IPS-20b (cell line): ENCODE data around the gene GLIPR1L1.
A peak's percentile ranks its signal among the peaks of the same experiment; 100 is the strongest.
"Not testable (repeated sequence)": the region's sequence is repeated elsewhere in the genome, so short reads cannot be mapped to it uniquely, and the experiment has no call there.

Experiments
- H3K27ac ChIP-seq: one replicate; pipeline ENCODE4 v1.5.1; 2013; ENCODE audit warnings: low read length
- H3K27me3 ChIP-seq: 2 replicates; pipeline ENCODE4 v1.6.1; 2013; ENCODE audit warnings: mild to moderate bottlenecking, low read length, inconsistent platforms; ENCODE audit not compliant: insufficient read depth
- H3K36me3 ChIP-seq: 2 replicates; pipeline ENCODE4 v1.6.1; 2013; ENCODE audit warnings: low read depth, mild to moderate bottlenecking, inconsistent platforms, low read length, moderate library complexity; ENCODE audit not compliant: insufficient read depth
- H3K4me1 ChIP-seq: 2 replicates; pipeline ENCODE4 v1.6.1; 2013; ENCODE audit warnings: mild to moderate bottlenecking, control low read depth, inconsistent platforms, low read length, moderate library complexity; ENCODE audit not compliant: insufficient read depth
- H3K4me3 ChIP-seq: 2 replicates; pipeline ENCODE4 v1.5.1; 2013; ENCODE audit warnings: mild to moderate bottlenecking, low read length, inconsistent platforms
- H3K9ac ChIP-seq: 2 replicates; pipeline ENCODE4 v1.6.1; 2013; ENCODE audit warnings: low read depth, mild to moderate bottlenecking, inconsistent platforms, low read length, moderate library complexity
- H3K9me3 ChIP-seq: 2 replicates; pipeline ENCODE4 v1.6.1; 2013; ENCODE audit warnings: mild to moderate bottlenecking, low read depth, low read length, inconsistent platforms; ENCODE audit not compliant: insufficient read depth

Gene GLIPR1L1

DNA sequence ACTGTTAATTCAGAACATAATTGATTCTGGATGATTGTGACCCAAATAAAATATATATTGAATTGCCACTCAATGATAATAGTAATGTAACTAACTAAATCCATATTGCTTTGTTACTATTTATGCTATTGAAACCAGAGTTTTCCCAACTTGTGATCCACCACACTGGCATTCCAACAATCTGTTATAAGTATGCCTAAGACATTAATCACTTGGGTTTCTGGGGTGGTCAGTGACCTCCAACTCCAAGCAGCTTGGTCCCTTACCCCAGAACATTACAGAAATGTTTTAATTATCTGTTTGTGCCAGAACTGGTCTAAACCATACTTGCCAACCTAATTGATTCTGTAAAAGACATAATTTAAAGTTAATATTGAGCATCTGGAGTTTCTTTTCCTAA, 19.0 kb upstream of the GLIPR1L1 start:
- no peaks in the 10 kb centered on the region for H3K4me1 ChIP-seq
- H3K27ac ChIP-seq = no peak overlapping the region
- H3K9me3 ChIP-seq = no peaks in the 10 kb centered on the region
- H3K4me3 ChIP-seq = no peak overlapping the region
- no peak overlapping the region for H3K9ac ChIP-seq
- no peaks in the 10 kb centered on the region for H3K36me3 ChIP-seq
- no peaks in the 10 kb centered on the region for H3K27me3 ChIP-seq

DNA sequence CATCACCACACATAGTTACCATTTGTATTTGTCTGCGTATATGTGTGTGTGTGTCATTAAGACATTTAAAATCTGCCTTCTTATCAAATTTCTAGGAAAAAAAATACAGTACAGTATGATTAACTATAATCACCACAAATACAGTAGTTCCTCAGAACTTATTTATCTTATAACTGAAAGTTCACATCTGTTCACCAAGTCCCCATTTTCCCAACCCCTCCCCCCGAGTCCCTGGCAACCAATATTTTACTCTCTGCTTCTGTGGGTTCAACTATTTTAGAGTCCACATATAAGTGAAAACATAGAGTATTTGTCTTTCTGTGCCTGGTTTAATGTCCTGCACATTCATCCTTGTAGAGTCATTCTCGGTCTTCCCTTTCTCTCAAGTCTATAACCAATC, 16.7 kb upstream of the GLIPR1L1 start:
- H3K9ac ChIP-seq = no peak overlapping the region
- no peak overlapping the region for H3K4me3 ChIP-seq
- H3K9me3 ChIP-seq = no peaks in the 10 kb centered on the region
- no peaks in the 10 kb centered on the region for H3K27me3 ChIP-seq
- no peak overlapping the region for H3K27ac ChIP-seq
- no peaks in the 10 kb centered on the region for H3K4me1 ChIP-seq
- H3K36me3 ChIP-seq = no peaks in the 10 kb centered on the region

DNA sequence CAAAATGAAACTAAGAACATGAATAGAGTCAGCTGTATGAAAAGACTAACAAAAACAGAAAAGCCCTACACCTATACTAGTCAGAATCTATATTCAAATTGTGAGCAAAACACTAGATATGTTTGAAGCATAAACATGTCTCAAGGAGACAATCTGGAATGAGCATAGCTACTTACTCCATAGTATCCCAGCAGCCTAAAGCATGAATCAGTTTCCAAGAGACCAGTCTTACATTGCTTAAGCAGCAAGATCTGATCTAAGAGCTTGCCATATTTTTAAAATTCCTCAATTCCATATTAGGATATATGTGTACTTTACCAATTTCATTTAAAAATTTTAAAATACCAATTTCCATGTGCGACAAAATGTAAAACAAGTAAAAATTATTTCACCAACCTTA, 12.0 kb upstream of the GLIPR1L1 start:
- Histone ChIP-seq H3K4me1 (no peaks in the 10 kb centered on the region), H3K9me3 (no peaks in the 10 kb centered on the region), H3K4me3 (no peak overlapping the region), H3K27ac (no peak overlapping the region), H3K27me3 (no peaks in the 10 kb centered on the region), H3K9ac (no peak overlapping the region), H3K36me3 (no peaks in the 10 kb centered on the region)

DNA sequence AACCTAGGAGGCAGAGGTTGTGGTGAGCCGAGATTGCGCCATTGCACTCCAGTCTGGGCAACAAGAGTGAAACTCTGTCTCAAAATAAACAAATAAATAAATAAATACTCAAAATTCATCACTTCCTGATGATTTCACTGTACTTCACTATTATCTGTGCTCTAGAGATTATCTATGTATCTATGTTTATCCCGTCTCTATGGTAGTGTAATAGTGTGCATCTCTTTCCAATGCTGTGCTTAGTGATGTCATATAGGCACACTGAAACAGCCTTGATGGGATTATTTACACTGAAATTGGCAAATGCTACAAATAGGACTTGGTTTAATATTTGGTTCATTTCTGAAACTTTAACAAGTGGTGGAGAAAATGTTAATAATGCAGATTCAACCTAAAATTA, 10.8 kb upstream of the GLIPR1L1 start:
- Histone ChIP-seq H3K9ac (no peak overlapping the region), H3K9me3 (no peaks in the 10 kb centered on the region), H3K27me3 (no peaks in the 10 kb centered on the region), H3K27ac (no peak overlapping the region), H3K36me3 (no peaks in the 10 kb centered on the region), H3K4me1 (no peaks in the 10 kb centered on the region), H3K4me3 (no peak overlapping the region)

DNA sequence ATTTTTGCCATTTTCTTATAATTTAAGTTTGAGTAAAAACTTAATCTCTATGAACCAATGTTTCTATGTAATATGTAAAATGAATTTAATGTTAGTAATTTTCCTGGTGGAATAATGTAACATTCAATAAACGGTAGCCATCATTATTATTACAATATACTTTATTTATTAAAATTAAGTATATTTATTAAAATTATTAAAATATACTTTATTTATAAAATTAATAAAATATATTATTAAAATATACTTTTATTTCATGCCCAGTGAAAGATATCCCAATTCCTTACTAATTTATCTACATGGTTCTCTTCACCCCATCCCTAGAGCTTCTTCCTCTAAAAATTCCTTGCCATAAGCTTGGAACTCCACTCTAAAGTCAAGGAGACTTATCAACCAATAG, 6.8 kb upstream of the GLIPR1L1 start:
- Histone ChIP-seq H3K4me1 (0 out of 2 replicates have a peak, but pooled peaks cover 2% of the 10 kb centered on the region), H3K27ac (no peak overlapping the region), H3K36me3 (no peaks in the 10 kb centered on the region), H3K9me3 (no peaks in the 10 kb centered on the region), H3K4me3 (no peak overlapping the region), H3K9ac (no peak overlapping the region), H3K27me3 (no peaks in the 10 kb centered on the region)

DNA sequence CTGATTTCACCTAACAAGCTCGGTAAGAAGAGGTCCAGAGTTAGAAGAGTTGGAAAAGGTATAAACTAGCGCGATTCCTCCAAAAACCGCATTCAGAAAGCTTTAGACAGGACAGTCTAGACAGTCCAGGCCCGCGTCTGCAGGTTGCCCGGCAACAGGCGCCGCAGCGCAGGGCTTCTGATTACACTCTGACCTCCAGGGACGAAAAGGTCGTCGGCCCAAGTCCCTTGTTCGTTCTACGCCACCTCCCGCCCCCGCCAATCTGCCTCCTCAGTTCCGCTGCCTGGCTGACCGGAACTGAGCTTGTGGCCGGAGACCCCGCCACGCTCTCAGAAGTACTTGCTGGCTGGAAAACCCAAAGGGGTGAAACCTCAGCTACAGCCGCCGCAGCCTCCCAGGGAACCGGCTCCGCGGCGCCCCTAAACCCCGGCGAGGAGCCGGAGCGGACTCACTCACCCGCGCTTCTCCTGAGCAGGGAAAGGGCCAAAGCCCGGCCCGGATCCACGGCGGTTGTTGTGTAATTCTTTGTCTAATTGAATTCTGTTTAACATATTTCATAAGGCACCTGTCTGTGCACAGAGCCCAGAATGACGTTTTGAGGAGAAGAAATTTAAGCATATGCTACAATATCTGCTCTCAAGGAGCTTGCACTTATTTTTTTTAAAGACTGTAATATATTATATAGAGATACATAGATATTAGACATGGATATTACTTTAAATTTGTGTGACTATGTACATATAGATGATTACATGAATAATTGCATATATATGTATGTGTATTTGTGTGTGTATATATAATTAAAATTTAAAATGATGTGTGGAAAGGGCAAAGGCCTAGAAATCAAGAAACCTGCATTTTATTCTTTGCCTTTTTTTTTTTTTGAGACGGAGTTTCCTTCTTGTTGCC, 4.3 kb upstream of the GLIPR1L1 start, which contains the start of gene CAPS2:
TSS of gene CAPS2 (minus strand) at position 407 of the 909 bp plus-strand sequence. CDS start 3,826 bp downstream, outside the sequence.
- H3K9me3 ChIP-seq = no peaks in the 10 kb centered on the region
- H3K27me3 ChIP-seq = no peaks in the 10 kb centered on the region
- 0 out of 2 replicates have a peak, but pooled peaks cover 7% of the 10 kb centered on the region for H3K4me1 ChIP-seq
- H3K9ac ChIP-seq = peak within 1 kb of the TSS; percentile 70; the same call in 1 of the 2 replicates
- H3K4me3 ChIP-seq = peak within 1 kb of the TSS; percentile 71
- H3K27ac ChIP-seq = no peak within 1 kb of the TSS
- no peaks in the 10 kb centered on the region for H3K36me3 ChIP-seq

DNA sequence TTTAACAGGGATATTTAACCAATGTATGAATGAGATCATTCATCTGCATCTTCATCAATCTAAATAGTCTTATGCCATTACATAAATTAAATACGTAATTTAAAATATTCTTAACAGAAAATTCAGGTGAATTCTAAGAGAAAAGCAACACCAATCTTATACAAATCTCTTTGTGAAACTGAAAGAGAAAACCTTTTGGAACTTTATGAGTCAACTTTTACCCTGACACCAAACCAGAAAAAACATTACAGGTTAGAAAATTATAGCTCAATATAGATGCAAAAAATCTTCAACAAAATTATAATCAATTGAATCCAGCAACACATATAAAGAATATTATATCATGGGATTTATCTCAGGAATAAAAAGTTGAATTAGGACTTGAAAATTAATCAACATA, 3.4 kb downstream of the GLIPR1L1 start:
- Histone ChIP-seq H3K9me3 (no peaks in the 10 kb centered on the region), H3K27ac (no peak overlapping the region), H3K36me3 (no peaks in the 10 kb centered on the region), H3K27me3 (no peaks in the 10 kb centered on the region), H3K9ac (no peak overlapping the region), H3K4me1 (0 out of 2 replicates have a peak, but pooled peaks cover 4% of the 10 kb centered on the region), H3K4me3 (no peak overlapping the region)

DNA sequence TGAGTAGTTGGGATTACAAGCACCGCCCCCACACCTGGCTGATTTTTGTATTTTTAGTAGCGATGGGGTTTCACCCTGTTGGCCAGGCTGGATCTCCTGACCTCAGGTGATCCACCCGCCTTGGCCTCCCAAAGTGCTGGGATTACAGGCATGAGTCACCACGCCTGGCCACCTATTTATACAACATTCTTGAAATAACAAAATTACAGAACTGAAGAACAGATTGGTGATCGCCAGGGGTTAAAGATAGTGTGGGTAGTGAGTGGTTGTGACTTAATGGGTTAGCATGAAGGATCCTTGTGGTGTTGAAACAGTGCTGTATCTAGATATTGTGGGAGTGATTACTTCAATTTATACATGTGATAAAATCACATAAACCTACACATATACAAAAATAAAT, 7.4 kb downstream of the GLIPR1L1 start:
- Histone ChIP-seq H3K36me3 (no peaks in the 10 kb centered on the region), H3K27ac (no peak overlapping the region), H3K9ac (no peak overlapping the region), H3K4me1 (no peaks in the 10 kb centered on the region), H3K9me3 (no peaks in the 10 kb centered on the region), H3K4me3 (no peak overlapping the region), H3K27me3 (no peaks in the 10 kb centered on the region)

DNA sequence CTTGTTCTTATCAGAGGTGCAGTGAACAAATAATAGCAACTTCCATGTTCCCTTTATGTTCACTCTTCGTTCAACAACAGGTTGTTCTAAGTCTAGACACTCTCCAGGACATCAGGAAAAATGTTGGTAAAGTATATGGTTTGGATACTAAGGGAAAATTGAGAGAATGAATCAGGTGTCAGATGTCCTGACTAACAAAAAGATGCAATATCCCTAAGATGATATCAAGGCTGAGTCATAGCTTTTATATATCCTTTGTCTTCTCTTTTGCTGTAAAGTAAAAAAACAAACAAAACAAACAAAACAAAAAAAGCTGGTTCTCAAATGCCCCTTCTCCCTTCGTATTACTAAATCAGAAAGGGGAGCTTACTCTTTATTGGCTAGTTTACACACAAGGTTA, 11.1 kb downstream of the GLIPR1L1 start:
- H3K9ac ChIP-seq = no peak overlapping the region
- H3K4me3 ChIP-seq = no peak overlapping the region
- no peak overlapping the region for H3K27ac ChIP-seq
- H3K9me3 ChIP-seq = no peaks in the 10 kb centered on the region
- H3K27me3 ChIP-seq = no peaks in the 10 kb centered on the region
- no peaks in the 10 kb centered on the region for H3K36me3 ChIP-seq
- no peaks in the 10 kb centered on the region for H3K4me1 ChIP-seq

DNA sequence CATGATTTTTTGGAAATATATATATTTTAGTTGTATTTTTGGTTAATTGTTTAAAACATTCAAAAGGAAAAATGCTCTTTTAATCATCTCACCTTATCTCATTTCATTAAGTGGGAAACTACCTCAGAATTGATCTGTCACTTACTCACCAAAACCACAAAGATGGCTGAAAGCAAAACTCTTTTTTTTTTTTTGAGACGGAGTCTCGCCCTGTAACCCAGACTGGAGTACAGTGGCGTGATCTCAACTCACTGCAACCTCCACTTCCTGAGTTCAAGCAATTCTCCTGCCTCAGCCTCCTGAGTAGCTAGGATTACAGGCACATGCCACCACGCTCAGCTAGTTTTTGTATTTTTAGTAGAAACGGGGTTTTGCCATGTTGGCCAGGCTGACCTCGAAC, 11.7 kb downstream of the GLIPR1L1 start:
- H3K36me3 ChIP-seq, H3K9me3 ChIP-seq, H3K4me3 ChIP-seq, H3K4me1 ChIP-seq, H3K27me3 ChIP-seq, H3K27ac ChIP-seq, H3K9ac ChIP-seq: not testable (repeated sequence)

DNA sequence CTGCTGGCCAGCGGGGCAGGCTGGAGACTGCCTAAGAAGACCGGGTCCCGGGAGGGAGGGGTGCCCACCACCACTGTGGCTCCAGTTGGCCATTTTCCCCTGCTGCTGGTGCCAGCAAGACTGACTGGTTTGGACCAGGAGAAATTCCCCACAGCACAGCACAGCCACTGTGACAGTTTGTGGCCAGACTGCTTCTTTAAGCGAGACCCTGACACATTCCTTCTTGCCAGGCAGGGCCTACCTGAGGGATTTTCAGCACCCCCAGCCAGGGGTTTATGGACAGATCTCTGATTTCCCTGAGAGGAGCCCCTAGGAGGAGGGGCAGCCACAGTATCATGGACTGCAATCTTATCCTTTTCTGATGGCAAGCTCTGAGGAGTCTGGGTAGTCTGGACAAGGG, 15.5 kb downstream of the GLIPR1L1 start:
- no peaks in the 10 kb centered on the region for H3K4me1 ChIP-seq
- no peaks in the 10 kb centered on the region for H3K27me3 ChIP-seq
- no peak overlapping the region for H3K9ac ChIP-seq
- no peak overlapping the region for H3K27ac ChIP-seq
- H3K4me3 ChIP-seq = no peak overlapping the region
- no peaks in the 10 kb centered on the region for H3K9me3 ChIP-seq
- no peaks in the 10 kb centered on the region for H3K36me3 ChIP-seq

DNA sequence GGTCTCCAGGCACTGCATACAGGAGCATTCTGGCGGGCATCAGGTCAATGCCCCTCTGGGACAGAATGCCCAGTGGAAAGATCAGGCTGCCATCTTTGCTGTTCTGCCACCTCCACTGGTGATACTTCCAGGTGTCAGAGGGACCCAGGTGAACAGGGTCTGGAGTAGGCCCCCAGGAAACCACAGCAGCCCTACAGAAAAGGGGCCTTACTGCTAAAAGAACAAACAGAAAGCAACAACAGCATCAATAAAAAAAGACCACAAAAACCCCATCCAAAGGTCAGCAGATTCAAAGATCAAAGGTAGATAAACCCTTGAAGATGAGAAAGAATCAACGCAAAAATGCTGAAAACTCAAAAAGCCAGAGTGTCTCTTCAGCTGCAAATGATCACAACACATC, 15.9 kb downstream of the GLIPR1L1 start:
- H3K27me3 ChIP-seq = no peaks in the 10 kb centered on the region
- no peak overlapping the region for H3K4me3 ChIP-seq
- H3K27ac ChIP-seq = no peak overlapping the region
- no peaks in the 10 kb centered on the region for H3K36me3 ChIP-seq
- 0 out of 2 replicates have a peak, but pooled peaks cover 4% of the 10 kb centered on the region for H3K9me3 ChIP-seq
- H3K4me1 ChIP-seq = no peaks in the 10 kb centered on the region
- no peak overlapping the region for H3K9ac ChIP-seq
